ENCODE measurements around the gene ABCD2.
"Not testable (repeated sequence)": the region's sequence is repeated elsewhere in the genome, so short reads cannot be mapped to it uniquely, and the experiment has no call there.

ABCD2 gene

DNA sequence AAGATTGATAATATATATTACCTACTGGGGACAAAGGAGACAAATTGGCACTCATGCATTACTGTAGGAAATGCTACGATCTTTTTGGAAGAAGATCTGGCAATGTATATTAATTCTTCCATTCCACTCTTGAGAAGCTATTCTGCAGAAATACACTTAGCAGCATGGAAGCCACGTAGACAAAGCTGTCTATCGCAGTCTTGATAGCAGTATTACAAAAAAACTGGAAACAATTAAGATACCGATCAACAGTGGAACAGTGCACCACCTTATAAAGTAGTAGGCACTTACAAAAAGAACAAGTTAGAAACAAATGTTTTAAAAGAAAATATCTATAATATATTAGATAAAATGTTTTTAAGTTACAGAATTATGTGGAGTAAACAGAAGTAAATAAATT, 87.2 kb downstream of the ABCD2 start:
- no peak for DNase-seq

- no peak for DNase-seq
Measured at GRCh38 chr12:39526974-39527373, 92.6 kb downstream of the ABCD2 start.

DNA sequence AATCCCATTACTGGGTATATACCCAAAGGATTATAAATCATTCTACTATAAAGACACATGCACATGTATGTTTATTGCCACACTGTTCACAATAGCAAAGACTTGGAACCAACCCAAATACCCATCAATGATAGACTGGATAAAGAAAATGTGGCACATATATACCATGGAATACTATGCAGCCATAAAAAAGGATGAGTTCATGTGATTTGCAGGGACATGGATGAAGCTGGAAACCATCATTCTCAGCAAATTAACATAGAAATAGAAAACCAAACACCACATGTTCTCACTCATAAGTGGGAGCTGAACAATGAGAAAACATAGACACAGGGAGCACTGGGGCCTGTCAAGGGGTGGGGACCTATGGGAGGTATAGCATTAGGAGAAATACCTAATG, 97.4 kb downstream of the ABCD2 start:
- DNase-seq: not testable (repeated sequence)

GRCh38 chr12:39510001-39510400, 109.6 kb downstream of the ABCD2 start:
- DNase-seq: no peak

DNA sequence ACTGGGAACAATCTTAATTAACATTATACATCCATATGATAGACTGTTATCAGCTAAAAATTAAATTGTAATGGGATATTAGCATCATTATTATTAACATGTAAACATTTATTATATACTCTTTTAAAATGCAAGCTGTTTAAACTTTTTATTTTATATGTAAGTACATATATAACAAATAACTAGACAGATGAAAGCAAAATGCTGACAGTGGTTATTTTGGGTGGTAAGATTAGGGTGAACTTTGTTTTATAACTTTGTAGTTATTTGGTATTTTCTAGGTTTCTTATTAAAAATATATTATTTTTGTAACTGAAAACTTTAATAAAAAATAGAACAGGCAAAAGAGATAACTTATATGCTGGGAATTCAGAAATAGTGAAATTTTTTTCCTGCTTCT, 114.0 kb downstream of the ABCD2 start:
- DNase-seq: no peak

GRCh38 chr12:39505023-39505422, 114.6 kb downstream of the ABCD2 start:
- no peak for DNase-seq

DNA sequence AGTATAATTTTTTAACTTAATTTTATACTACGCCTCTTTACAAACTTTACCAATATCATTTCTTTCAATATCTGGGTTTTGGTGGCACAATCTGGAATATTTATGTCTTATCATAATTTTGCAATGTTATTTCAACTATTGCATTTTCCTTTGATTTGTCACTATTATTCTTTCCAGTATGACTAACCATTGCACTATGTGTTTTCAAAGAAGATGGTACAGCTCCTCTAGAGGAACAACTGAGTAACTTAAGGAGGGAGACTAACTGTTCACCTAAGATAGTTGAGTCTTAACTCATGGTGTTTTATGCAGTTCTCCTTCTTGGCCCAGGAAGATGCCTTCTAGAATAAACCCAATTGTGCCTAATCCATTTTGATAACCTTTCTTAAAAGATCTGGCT, 116.2 kb downstream of the ABCD2 start:
- DNase-seq: no peak

- DNase-seq: no peak
Measured at GRCh38 chr12:39502726-39503125, 116.9 kb downstream of the ABCD2 start.

All from stimulated activated CD4-positive, alpha-beta T cell treated with anti-CD3 and anti-CD28 coated beads, Interleukin-12 subunit alpha, Interleukin-12 subunit beta, amount 100 ng/mL, for 4 hours (primary cell).